T follicular helper cell (primary cell): ENCODE data around the gene PDZRN4.

Experiments
- DNase-seq: peaks from one replicate; pipeline ENCODE4 v3.0.0-alpha.2; 2020; ENCODE audit warnings: low read depth

Gene PDZRN4

DNA sequence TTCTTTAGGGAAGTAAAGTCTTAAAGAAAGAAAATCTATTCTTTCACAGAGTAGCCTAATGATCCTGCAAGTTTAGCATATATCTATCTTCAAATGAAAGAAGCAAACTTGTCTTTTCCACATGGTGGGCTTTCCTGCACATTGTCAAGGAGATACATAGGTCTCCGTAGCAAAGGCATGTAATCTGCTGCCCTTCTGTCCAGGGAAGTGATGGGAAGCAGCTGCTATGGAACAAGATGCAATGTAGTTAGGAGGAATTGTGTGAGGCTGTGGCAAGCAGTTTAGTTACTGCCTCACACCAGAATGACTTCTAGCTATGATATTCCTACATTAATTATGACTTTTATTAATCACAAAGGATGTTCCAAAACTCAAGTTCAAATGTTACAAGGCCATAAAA, 174.4 kb downstream of the PDZRN4 start:
- no peak for DNase-seq

DNA sequence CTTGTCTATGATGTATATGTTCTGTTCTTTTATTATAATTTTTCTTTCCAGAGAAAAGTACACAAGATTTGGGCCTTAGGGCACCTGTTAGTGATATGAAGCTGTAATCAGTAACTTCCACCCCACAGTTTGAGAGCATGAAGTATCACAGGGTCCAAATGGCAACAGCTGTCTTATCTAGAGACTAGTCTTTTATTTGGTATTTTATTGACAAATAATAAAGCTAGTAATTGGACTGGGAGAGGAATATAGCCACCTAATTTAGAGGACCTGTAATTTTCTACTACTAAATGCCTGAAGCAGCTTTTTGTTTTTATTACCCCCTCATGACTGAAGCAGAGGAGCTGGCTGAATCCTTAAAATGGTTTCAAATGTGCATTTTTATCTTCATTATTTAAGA, 174.8 kb downstream of the PDZRN4 start:
- DNase-seq = no peak

DNA sequence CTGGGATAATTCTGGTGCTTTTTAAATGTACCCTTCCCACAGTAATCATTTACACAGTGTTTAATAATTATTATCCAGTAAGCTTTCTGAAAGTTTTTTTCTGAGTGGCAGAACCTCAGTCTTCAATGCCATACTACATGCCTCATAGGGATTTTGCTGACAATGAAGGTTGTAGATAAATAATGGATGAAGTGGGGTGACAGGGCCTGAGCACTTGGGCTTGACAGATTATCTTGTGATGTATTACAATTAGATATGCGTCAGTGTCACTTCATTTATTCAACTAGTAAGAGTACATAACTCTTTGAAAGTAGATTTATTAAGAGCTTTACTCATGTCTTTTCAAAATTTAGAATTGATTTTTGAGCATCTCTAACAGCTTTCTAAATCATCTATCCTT, 176.1 kb downstream of the PDZRN4 start:
- no peak for DNase-seq

DNA sequence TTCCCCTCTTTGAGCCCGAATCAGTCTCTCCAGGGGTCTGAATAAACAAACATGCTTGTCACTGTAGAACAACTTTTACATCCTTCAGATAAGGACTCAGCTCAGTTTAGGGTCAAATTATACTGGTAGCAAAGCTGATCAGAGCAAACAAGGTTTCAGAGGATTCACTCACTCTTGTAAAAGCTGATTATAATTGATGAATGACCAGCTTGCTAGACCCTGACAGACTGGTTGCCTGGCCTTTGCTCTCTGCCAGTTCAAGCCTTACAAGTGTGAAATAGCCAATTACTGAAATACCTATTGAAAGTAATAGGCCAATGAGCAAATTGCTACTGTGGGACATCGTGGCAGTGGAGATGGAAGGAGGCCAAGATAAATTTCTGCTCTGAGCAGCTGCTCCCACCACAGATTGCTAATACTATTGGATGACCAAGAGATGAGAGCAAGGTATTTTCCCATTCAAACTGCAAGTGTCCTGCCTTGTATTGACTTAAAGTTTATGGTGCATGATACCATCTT, 177.6 kb downstream of the PDZRN4 start:
- no peak for DNase-seq

DNA sequence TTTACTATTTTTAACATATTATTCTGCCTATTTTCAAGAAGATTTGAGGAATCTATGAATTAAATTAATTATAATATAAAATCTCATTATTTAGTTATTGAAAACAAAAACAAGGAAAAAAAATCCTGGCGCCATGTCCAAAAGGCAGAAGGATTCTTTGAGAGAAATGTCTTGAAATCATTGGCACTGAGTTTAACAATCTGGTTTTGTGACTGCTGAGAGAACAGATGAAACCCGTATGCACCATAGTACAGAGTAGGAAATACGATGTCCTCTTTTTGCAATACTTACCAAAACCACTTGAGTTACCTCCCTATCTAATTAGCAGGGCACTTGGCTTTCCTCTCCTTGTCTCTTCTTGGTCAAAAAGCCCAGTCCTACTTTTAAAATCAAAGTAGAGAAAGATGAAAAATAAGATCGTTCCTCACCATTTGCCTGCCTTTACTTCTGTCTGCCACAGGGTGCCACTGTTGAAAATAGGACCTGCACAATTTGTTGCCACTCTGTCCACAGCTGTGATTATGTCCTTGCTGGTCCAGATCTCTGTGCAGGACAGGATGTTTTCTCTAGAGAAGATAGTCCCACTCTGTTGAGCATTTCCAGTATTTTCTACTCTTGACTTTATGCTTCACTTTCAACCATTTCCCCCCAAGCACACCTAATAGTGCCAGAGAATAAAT, 179.7 kb downstream of the PDZRN4 start:
- no peak for DNase-seq

DNA sequence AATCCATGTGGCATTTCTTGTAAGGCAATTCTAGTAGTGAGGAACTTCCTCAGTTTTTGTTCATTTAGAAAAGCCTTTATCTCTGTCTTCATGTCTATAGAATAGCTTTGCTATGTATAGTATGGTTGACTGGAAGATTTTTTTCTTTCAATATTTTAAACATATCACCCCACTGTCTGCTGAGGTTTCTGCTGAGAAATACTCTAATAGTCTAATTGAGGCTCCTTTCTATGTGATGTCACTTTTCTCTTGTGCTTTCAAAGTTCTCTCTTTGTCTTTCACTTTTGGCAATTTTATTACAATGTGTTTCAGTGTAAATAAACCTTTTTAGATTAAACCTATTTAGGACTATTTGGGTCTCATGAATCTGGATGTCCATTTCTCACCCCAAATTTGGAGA, 192.8 kb downstream of the PDZRN4 start:
- DNase-seq = no peak

DNA sequence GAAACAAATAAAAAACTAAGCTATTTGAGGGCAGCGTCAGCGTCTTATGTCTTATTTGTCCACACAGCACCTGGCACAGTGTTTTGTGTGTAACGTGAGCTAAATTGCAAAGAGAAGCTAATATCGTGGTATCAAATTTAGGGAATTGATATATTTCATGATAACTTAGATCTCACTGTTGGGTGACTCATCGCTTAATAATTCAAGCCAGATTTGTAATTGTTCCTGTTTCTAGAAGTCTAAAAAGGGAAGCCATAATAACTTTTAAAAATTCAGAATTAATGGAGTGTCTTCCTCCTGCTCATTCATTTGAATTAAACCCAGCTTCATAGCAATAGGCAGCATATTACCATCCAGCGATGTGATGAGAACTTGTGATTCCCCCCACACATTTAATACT, 214.7 kb downstream of the PDZRN4 start:
- no peak for DNase-seq

DNA sequence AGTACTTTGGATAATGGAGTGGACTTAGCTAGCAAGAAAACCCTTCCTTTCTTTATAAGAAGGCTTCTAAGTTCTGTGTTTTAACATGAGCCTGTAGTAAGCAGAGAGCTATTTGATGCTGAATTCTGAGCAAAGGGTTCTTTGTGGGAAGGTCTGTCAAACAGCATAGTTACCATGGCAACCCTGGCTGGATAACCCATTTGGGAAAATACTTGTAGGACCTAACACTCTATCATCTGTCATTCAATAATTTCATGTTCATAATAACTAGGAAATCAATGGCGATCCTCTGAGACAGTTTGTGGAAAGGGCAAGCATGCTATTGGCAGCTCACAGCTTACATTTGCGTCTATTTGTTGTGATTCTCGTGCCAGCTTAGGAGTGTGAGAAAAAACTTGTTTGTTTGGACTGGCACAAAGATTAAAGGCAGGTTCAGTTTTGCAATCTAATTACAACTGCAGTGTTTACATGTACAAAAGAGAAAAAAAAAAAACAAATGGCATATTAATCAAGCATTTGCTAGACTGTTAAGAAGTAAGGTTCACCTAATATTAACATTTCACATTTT, 219.2 kb downstream of the PDZRN4 start:
- no peak for DNase-seq

DNA sequence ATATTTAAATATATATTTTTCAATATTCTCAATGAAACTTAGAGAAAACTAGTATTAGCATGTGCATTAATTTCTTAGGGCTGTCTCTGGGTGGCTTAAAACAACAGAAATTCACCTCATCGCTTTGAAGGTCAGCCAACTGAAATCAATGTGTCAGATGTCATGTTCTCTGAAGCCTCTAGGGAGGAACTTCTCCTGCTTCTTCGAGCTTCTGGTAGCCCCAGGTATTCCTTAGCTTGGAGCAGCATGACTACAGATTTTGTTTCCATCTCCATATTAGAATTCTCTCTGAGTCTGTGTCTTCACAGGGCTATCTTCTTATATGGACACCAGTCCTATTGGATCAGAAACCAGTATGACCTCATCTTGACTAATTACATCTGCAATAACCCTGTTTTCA, 221.5 kb downstream of the PDZRN4 start:
- no peak for DNase-seq

DNA sequence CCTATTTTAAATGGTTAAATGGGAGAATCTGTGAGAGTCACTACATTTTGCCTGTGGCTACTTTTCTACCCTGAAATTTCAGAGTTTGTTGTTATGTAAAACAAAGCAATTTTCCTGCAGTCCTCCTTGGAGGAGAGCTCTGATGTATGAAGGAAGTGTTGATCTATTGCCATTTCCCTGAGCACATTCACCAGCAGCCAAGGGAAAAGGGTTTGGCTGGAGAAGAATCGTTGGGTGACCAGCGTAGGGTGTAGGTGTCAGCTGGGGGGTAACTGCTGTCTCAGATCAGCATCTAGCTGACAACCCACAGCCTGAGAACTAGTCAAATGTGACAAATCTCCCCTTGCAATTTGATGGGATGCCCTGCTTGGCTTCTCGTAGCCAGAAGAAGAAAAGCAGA, 230.5 kb downstream of the PDZRN4 start:
- DNase-seq = no peak

DNA sequence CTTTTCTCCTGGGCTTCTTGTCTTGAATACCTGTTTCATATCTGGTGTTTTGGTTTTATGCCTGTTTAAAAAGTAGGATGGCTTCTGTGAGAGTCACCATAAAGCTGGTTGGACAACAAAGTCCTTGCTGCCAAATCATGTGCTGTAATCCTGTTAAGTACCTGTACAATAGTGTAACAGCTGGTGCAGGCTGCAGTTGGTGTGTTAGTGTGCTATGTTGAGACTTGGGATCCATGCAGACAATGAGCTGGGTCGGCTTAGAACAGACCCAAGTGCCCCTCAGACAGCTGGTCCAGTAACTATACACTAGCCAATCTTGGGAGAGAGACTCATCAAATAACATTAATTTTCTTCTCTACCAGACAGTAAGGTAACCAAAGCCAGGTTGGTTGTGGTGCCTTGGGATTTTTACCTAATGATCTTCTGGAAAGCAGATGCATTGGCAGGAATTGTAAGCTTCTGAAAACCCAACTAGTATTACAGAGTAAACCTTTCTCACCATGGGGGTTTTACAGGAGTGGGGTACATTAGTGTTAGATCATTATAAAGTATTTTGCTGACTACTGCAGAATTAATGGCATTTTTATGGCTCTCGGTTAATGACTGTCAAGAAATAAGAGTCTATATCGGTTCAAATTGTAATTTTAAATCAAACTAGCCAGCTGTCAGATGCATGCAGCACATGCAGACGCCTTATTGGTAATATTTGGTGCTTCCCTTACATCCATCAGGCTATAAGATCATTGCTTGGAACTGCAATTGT, 231.2 kb downstream of the PDZRN4 start:
- no peak for DNase-seq

DNA sequence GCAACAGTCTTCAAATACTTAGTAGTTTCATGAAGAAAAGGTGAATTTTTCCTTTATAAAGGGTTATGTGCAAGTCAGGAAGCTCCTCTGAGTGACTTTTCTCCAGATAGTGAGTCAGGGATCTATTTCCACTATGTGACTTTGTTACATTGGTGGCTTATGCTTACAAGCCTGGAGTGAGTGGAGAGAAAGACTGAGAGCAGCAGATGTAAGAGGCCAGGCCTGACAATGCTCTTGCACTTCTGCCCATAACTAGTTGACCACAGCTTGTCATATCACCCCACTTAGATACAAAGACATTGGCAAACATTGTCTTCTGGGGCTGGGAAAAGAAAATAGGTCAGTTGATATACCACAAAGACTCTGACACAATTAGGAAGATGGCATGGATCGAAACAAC, 236.5 kb downstream of the PDZRN4 start:
- no peak for DNase-seq

DNA sequence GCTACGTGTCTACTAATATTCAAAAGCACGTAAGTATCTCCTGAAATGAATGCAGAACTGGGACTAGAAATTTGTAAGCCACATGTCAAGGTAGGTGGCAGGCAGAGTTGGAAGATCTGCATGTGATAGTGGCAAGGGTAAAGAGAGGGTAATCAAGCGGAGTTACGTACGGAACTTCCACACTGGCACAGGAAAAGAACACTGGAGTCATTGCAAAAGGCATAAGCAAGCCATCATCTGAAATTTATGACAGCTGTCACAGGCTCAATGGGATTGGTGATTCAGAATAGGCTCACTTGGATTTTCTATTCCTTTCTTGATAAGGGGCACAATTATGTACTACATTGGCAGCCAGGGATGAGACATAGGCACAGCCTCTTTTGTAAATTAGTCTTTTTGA, 245.3 kb downstream of the PDZRN4 start:
- no peak for DNase-seq

DNA sequence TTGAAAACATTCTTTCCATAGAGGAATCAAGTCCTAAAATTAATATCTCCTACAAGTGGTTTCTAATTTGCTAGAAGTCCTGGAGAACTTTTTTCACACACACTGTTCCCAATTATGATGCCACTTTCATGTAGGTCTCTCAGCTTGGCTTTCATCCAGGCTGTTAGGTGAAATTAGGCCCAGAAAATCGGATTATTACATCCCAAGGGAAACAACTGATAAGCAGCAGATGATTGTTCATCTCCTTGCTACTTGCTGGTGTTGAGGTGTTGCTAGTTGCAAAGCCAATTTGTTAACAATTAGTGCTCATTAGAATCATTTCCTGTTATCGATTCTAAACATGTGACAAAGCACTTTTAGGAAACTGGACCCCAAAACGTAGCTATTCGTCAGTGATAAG, 248.0 kb downstream of the PDZRN4 start:
- no peak for DNase-seq

DNA sequence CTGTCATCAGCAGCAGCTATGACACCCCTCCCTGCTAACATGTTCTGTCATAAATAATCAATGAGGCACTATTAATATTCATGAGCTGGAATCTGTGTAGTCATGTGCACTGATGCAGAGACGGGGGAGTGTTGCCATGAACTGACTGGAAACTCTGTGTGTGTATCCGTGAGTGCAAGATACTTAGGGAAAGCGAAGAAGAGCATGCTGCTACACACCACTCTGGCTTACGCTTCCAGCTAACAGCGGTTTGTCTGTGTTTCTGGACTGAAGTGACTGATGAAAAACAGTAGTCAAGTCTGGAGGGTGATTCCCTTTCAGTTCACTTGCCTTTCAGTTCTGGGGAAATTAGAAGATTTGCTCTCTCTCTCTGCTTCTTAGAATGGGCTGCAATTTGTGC, 249.4 kb downstream of the PDZRN4 start:
- DNase-seq = no peak

DNA sequence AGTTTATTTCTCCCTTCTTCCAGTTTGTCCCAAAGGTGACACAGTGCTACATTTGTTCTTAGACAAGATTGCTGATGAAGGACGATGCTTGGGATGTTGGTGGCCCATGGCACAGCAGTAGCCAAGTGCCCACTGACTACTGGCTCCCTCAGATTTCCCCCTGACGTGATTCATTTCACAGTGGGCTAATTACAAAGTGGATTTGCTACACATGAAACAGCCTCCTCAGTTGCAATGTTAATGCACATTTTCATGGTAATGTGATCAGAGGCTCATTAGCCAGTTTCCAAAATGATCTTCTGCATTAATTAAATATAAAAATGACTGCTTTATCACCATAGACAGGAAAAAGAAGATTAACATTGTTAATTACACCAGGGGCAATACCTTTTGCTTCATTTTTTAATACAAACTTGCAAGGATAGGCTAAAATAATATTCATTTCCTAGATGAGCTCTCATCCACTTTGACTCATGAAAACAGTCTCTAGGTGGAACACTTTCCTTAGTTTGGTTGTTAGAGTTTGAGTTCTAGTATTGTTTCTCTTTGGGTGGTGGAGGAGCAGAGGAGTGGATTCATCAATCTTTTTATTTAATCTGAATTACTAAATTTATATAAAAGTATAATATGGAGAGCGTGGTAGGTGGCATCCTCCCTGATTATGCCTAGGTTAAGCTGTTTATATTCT, 250.9 kb downstream of the PDZRN4 start:
- DNase-seq = no peak

DNA sequence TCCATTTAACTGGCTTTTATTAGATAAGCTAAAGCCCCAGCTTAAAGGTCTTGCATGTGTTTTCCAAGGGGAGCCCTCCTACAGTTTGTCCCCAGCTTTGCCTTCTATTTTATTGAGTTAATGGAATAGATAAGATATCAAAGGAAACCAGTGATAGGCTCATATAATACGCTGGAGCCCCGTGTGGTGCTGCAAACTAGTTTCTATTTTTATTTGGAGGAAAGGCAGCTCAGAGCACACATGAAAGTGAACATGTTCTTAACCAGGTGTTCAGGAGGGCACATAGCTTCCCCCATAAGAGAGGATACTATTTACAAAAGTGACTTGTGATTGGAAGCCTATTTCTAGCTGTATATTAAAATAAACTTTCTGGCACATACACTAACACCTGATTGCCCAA, 251.7 kb downstream of the PDZRN4 start:
- DNase-seq = no peak

DNA sequence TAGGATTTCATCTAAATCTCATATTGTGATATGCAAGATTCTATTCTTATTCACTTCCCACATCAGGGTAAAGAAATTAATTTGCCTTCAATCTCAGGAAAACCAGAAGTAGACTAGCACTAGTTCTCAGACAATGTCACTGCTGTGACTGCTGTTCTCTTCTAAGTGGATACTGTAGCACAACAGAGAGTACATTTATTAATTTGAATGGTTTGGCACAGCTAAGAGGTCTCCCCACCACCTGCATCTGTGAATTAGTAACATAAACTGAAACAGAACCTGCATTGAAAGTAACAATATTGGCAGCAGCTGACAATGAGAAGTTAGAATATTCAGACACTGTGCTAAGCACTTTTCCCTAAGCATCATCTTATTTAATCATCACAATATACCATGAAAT, 253.1 kb downstream of the PDZRN4 start:
- DNase-seq = no peak

DNA sequence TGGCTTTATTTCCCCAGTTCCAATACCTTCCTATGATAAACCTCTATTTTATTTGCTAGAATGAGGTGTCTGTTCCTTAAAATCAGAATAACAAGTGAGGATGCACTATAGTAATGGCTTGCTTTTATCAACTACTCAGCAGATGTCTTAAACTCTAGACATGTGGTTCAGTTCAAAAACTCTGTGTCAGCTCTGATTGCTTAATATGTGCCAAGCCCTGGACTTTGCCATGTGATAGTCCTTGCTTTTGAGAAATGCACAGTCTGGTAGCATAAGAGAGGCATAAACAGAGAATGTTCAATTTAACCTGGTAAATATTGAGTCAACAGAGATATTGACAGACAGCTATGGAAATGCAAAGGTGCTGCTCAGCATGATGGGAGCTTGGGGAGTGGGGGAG, 254.8 kb downstream of the PDZRN4 start:
- DNase-seq = no peak

DNA sequence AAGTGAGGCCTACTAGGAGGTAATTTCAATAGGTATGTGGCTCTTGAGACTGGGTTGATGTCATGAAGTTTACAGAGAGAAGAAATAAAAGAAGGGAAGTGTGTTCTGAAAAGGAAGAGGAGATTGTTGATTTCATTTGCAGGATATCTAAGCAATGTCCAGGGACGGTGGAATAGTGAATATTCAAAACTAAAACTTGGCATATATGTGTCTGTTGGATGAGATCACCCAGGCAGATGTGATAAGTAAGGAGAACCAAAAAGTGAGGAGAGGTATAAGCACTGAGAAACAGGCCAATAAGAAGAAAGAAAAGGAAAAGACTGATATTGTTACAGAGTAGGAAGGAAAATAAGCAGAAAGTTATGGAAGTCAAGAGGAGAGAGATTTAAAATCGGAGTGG, 255.6 kb downstream of the PDZRN4 start:
- DNase-seq = no peak

DNA sequence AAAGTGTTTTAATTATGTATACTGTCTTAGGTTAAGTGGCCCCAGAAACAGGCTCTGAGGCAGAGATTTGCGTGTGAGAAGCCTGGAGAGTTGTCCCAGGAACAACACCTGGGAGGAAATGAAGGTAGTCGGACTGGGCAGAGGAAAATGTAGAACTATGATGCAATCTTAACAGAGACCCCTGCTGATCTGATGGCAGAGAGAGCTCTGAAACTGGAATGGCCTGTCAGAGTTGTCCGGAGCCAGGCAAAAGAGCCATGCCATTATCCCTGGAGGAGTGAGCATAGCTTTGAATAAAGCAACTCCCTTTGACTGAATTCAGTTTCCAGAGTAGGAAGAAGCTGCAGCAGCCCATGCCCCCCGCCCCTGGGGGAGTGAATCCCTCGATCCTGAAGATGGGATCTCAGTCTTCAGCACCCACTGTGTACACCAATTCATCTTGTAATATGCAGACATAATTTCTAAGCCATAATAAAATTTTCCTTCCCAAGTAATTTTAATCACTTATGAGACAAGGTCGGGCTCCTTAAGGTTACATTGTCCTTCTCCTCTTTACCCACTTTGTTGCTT, 264.8 kb downstream of the PDZRN4 start:
- DNase-seq = no peak

DNA sequence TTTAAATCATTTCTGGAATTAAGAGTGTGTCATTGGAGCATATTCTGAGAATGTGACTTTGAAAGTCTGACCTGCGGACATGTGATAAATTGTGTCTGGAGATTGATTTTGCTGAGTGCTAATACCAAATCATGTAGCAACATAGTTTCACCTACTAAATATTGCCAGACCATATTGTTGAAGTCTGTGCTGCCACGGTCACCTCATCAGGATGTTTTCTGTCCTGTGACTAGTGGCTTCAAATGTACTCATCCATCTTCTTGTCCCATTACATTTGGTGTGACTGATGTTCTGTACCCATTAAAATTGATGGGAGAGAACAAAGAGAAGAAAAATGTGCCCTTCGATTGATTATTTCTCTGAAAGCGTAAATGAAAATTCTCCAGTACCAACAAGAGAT, 265.3 kb downstream of the PDZRN4 start:
- no peak for DNase-seq
